ENCODE data around the gene KLF5. TPM values are rescaled to one million over a fixed set of nuclear protein-coding genes. Genes with fewer than 3 reads are reported as not detected.
A peak's percentile ranks its signal among the peaks of the same experiment; 100 is the strongest.

The KLF5 gene
- total RNA-seq, 1 experiment from 2014 or later, result 59.2 TPM

DNA sequence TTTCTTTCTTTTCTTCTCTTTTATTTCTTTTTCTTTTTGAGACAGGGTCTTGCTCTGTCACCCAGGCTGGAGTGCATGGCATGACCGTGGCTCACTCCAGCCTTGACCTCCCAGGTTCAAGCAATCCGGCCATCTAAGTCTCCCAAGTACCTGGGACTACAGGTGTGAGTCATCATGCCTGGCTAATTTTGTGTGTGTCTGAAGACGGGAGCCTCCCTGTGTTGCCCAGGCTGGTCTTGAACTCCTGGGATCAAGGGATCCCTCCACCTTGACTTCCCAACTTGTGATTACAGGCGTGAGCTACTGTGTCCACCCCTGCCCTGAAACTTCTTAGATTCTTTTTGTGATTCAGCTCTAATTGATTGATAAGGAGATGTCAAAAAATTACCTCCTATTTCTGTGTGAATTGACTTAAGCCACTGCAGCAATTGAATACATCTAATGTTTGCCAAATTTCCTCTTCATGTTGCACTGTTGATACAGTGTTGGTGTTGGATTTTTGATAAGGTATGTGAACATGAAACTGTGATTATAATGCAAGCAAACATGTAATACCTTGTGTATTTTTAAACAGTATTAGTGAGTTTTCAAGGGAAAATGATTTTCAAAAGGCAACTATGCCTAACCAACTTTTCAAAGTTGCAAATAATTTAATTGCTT, 22.6 kb downstream of the KLF5 start:
- intact Hi-C loops (cut with micrococcal nuclease), result no loop called here
- Histone ChIP-seq H3K27me3 (ENCODE audit: insufficient read depth, low read length) (no peaks in the 10 kb centered on the region), H3K4me3 (replicated peaks in 1 of 2; ENCODE audit: low read depth in 1 of 2, low read length in 2 of 2) (no peak overlapping the region), H3K27ac (ENCODE audit: low read depth, low read length) (peak overlapping the region; percentile 46; the same call in 1 of the 2 replicates), H3K4me2 (ENCODE audit: low read length) (peak overlapping the region; percentile 49), H2AFZ (ENCODE audit: low read depth, low read length, poor library complexity, severe bottlenecking) (no peak overlapping the region), H3K36me3 (ENCODE audit: control insufficient read depth in 1 of 2, insufficient read depth in 2 of 2, low read length in 2 of 2) (no peaks in the 10 kb centered on the region), H3K9ac (ENCODE audit: low read length) (peak overlapping the region; percentile 15; the same call in 1 of the 2 replicates), H4K20me1 (ENCODE audit: insufficient read depth) (no peaks in the 10 kb centered on the region), H3K4me1 (ENCODE audit: control insufficient read depth in 1 of 2, insufficient read depth in 2 of 2, low read length in 2 of 2) (peaks cover 22 to 33% of the 10 kb centered on the region in 2 experiments), H3K79me2 (ENCODE audit: insufficient read depth, low read length) (no peaks in the 10 kb centered on the region; the same call in 1 of the 2 replicates), H3K9me3 (ENCODE audit: control insufficient read depth in 1 of 2, insufficient read depth in 1 of 2, low read depth in 1 of 2, low read length in 2 of 2) (no peaks in the 10 kb centered on the region), H3K9me2 (ENCODE audit: insufficient read depth) (no peaks in the 10 kb centered on the region)
- TSS peak; percentile 7 for BruUV-seq (replicated peaks)
- no peak for DNase-seq (ENCODE audit: low read depth, low spot score)
- RAD21 ChIA-PET (ENCODE audit: low non-redundant PET in 1 of 2, low total read pairs in 2 of 2, uncharacterized antibody in 2 of 2, unreplicated experiment in 2 of 2), result no interaction called here
- peak; percentile 85 for ATAC-seq
- TF ChIP-seq TCF7L2 (IDR thresholded peaks at IDR 0.05; ENCODE audit: borderline replicate concordance, extremely low read depth, insufficient read depth, insufficient read length), result no peak
- no peak for TF ChIP-seq RAD21 (IDR thresholded peaks at IDR 0.05; ENCODE audit: low read depth)
- 0 out of 2 replicates have a peak, but pooled peaks have one; percentile 29 for TF ChIP-seq POLR2AphosphoS5 (IDR thresholded peaks at IDR 0.05; ENCODE audit: low read depth, low read length)
- no peak for TF ChIP-seq ZNF274 (IDR thresholded peaks at IDR 0.05; ENCODE audit: low read depth, low read length)
- peak; percentile 32 for TF ChIP-seq YY1 (IDR thresholded peaks at IDR 0.05; ENCODE audit: extremely low read depth, insufficient replicate concordance, low read depth, low read length)
- TF ChIP-seq FOSL1 (IDR thresholded peaks at IDR 0.05; ENCODE audit: low read depth), result peak; percentile 58
- TF ChIP-seq JUND (IDR thresholded peaks at IDR 0.05), result peak; percentile 48; the same call in 1 of the 2 replicates
- TF ChIP-seq CBX3 (IDR thresholded peaks at IDR 0.05; ENCODE audit: low read depth), result 0 out of 2 replicates have a peak, but pooled peaks have one; percentile 20
- CTCF ChIA-PET, result no interaction called here
- POLR2A ChIA-PET, result interaction anchor here (1.1 to 1.2 kb wide), 2 partner anchors 9 to 18 kb away, joined by 4 read pairs; no protein-coding TSS in a partner anchor

DNA sequence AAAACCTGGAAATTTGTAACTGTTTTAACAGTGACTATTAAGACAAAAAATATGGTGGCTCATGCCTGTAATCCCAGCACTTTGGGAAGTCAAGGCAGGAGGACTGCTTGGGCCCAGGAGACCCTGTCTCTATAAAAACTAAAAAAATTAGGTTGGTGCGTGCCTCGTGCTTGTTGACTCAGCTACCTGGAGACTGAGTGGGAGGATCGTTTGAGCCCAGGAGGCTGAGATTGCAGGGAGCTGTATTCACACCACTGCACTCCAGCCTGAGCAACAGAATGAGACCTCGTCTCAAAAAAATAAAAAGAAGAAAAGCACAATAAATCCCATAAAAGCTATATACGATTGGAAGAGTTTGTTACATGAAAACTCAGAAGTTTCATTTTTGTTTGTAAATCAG, 23.7 kb downstream of the KLF5 start:
- no TSS peak for BruUV-seq (replicated peaks)
- ATAC-seq, result peak; percentile 66
- ChIA-PET CTCF (no interaction called here), POLR2A (interaction anchor here (1.2 kb wide), 1 partner anchor 19 kb away, joined by 4 read pairs; no protein-coding TSS in a partner anchor), RAD21 (ENCODE audit: low non-redundant PET in 1 of 2, low total read pairs in 2 of 2, uncharacterized antibody in 2 of 2, unreplicated experiment in 2 of 2) (no interaction called here)
- peak overlapping the region; percentile 46; the same call in 1 of the 2 replicates for H3K27ac ChIP-seq (ENCODE audit: low read depth, low read length)
- H3K9ac ChIP-seq (ENCODE audit: low read length), result peak overlapping the region; percentile 43
- TF ChIP-seq EGR1 (IDR thresholded peaks at IDR 0.05; ENCODE audit: low read depth) (peak; percentile 75), TCF7L2 (IDR thresholded peaks at IDR 0.05; ENCODE audit: borderline replicate concordance, extremely low read depth, insufficient read depth, insufficient read length) (no peak), CBX3 (IDR thresholded peaks at IDR 0.05; ENCODE audit: low read depth) (0 out of 2 replicates have a peak, but pooled peaks have one; percentile 26), MAX (IDR thresholded peaks at IDR 0.05) (peak; percentile 70)
- H3K79me2 ChIP-seq (ENCODE audit: insufficient read depth, low read length), result no peaks in the 10 kb centered on the region
- peak overlapping the region; percentile 49 for H3K4me2 ChIP-seq (ENCODE audit: low read length)
- H3K9me3 ChIP-seq (ENCODE audit: control insufficient read depth in 1 of 2, insufficient read depth in 1 of 2, low read depth in 1 of 2, low read length in 2 of 2), result peaks cover 5 to 6% of the 10 kb centered on the region in 2 experiments; a peak in 1 of 4 replicates
- peak overlapping the region; percentile 84 for H2AFZ ChIP-seq (ENCODE audit: low read depth, low read length, poor library complexity, severe bottlenecking)
- no peaks in the 10 kb centered on the region for H4K20me1 ChIP-seq (ENCODE audit: insufficient read depth)
- no peaks in the 10 kb centered on the region for H3K36me3 ChIP-seq (ENCODE audit: control insufficient read depth in 1 of 2, insufficient read depth in 2 of 2, low read length in 2 of 2)
- no peaks in the 10 kb centered on the region for H3K27me3 ChIP-seq (ENCODE audit: insufficient read depth, low read length)
- H3K9me2 ChIP-seq (ENCODE audit: insufficient read depth), result no peaks in the 10 kb centered on the region
- no peak for DNase-seq (ENCODE audit: low read depth, low spot score)
- H3K4me1 ChIP-seq (ENCODE audit: control insufficient read depth in 1 of 2, insufficient read depth in 2 of 2, low read length in 2 of 2), result peaks cover 22 to 33% of the 10 kb centered on the region in 2 experiments
- intact Hi-C loops (cut with micrococcal nuclease), result no loop called here
- H3K4me3 ChIP-seq (replicated peaks in 1 of 2; ENCODE audit: low read depth in 1 of 2, low read length in 2 of 2), result peak overlapping the region in 1 of 2 experiments; percentile 19; a peak in 1 of 4 replicates

Measured in HCT116 (cell line).